PC-9 (cell line): ENCODE data around the gene DNAJB7. TPM values are rescaled to one million over a fixed set of nuclear protein-coding genes. Genes with fewer than 3 reads are reported as not detected.
A peak's percentile ranks its signal among the peaks of the same experiment; 100 is the strongest.

Experiments used
- BruUV-seq: library from RNA; stranded (reverse); fragments of 400-500 nt; replicated peaks from 2 replicates; lab custom pipeline; 2021; lab: Mats Ljungman, UMichigan
- CTCF ChIA-PET: fragments of 300-600 bp; sonication (Branson Sonifier 250); formaldehyde crosslinking; loops from one replicate; lab custom pipeline; 2022; ENCODE audit warnings: antibody characterized with exemption; lab: Charles Lee
- POLR2A ChIA-PET: fragments of 300-600 bp; sonication (Branson Sonifier 250); formaldehyde crosslinking; loops from one replicate; lab custom pipeline; 2022; ENCODE audit warnings: antibody characterized with exemption; ENCODE audit not compliant: unreplicated experiment; lab: Charles Lee
- DNase-seq, 2 experiments: peaks; one replicate each; pipeline versions ENCODE4 v3.0.0 to v3.0.0-alpha.2; 2015 to 2022; ENCODE audit warnings: mixed read lengths in 1 of 2
- H2AFZ ChIP-seq: fragments of 200-600 bp; sonication (generic); 2 replicates; pipeline ENCODE4 v1.8.1; 2017; ENCODE audit warnings: antibody characterized with exemption
- H3F3A ChIP-seq: fragments of 200-600 bp; sonication (generic); 2 replicates; pipeline ENCODE4 v1.8.1; 2017; ENCODE audit warnings: antibody characterized with exemption, mild to moderate bottlenecking, low read depth; ENCODE audit not compliant: insufficient read depth
- H3K27ac ChIP-seq: fragments of 200-600 bp; sonication (generic); 2 replicates; pipeline ENCODE4 v1.6.1; 2016; ENCODE audit warnings: mixed run types
- H3K27me3 ChIP-seq: fragments of 200-600 bp; sonication (generic); 2 replicates; pipeline ENCODE4 v1.6.1; 2016; ENCODE audit warnings: low read depth, mixed run types; ENCODE audit not compliant: insufficient read depth
- H3K36me3 ChIP-seq: fragments of 200-600 bp; sonication (generic); 2 replicates; pipeline ENCODE4 v1.6.1; 2016; ENCODE audit warnings: low read depth, mixed run types
- H3K4me1 ChIP-seq: fragments of 200-600 bp; sonication (generic); replicated peaks from 2 replicates; pipeline ENCODE4 v1.6.1; 2016; ENCODE audit warnings: mixed run types; ENCODE audit not compliant: insufficient read depth
- H3K4me2 ChIP-seq: fragments of 200-600 bp; sonication (generic); 2 replicates; pipeline ENCODE4 v1.6.1; 2017; ENCODE audit warnings: mixed run types
- H3K4me3 ChIP-seq: fragments of 200-600 bp; sonication (generic); 2 replicates; pipeline ENCODE4 v1.6.1; 2016; ENCODE audit warnings: mixed run types
- H3K79me2 ChIP-seq: fragments of 200-600 bp; sonication (generic); 2 replicates; pipeline ENCODE4 v1.6.1; 2017; ENCODE audit warnings: low read depth, mixed run types
- H3K9me2 ChIP-seq: fragments of 200-600 bp; sonication (generic); 2 replicates; pipeline ENCODE4 v1.8.1; 2017; ENCODE audit warnings: mild to moderate bottlenecking; ENCODE audit not compliant: insufficient read depth
- H3K9me3 ChIP-seq: fragments of 200-600 bp; sonication (generic); 2 replicates; pipeline ENCODE4 v1.8.1; 2016; ENCODE audit warnings: low read depth; ENCODE audit not compliant: insufficient read depth
- H4K20me1 ChIP-seq: fragments of 200-600 bp; sonication (generic); 2 replicates; pipeline ENCODE4 v1.8.1; 2017; ENCODE audit not compliant: insufficient read depth
- EZH2 ChIP-seq: fragments of 200-600 bp; sonication (generic); IDR thresholded peaks from 2 replicates; pipeline ENCODE4 v1.8.0; 2017; ENCODE audit warnings: antibody characterized with exemption, low read depth
- intact Hi-C: fragments of 100-400 bp; cut with micrococcal nuclease; formaldehyde crosslinking; loops from one replicate; pipeline ENCODE4 v1.10.0; 2022; ENCODE audit not compliant: unreplicated experiment
- microRNA-seq: library from miRNA; unstranded; fragments of <30 nt; microRNA quantifications from one replicate; pipeline ENCODE4 v1.2.0, GENCODE V29; 2021; ENCODE audit warnings: borderline number of aligned reads, borderline replicate concordance
- total RNA-seq: library from RNA; stranded (reverse); gene quantifications from 2 replicates; pipeline ENCODE4 v1.2.3, GENCODE V29; 2021
- TF ChIP-seq, protein P1 (sequence below): fragments of 200-600 bp; sonication (generic); conservative IDR thresholded peaks from 2 replicates; pipeline ENCODE4 v1.6.1; 2017; ENCODE audit warnings: mixed run types, antibody characterized with exemption, mild to moderate bottlenecking, moderate library complexity

DNAJB7 gene
- total RNA-seq, 1 experiment from 2014 or later = not detected

DNA sequence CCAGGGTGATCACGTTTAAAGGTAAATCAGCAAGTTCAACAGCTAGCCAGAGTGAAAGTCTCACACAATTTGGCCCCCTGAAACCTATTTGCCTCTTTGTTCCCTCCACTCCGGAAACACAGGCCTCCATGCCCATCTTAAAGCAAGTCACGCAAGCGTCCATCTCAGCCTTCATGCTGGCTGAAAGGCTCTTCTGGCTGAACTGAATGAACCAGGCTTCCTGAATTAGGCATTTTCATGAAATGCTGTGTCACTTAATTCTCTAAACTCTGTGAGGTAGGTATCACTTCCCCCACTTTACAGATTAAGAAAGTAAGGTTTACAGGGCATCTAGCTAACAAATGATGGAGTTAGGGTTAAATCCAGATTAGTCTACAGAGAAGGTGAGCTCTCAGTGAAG lies 44.2 kb downstream of the DNAJB7 start:
- H2AFZ ChIP-seq = no peak overlapping the region
- TF ChIP-seq, protein P1, sequence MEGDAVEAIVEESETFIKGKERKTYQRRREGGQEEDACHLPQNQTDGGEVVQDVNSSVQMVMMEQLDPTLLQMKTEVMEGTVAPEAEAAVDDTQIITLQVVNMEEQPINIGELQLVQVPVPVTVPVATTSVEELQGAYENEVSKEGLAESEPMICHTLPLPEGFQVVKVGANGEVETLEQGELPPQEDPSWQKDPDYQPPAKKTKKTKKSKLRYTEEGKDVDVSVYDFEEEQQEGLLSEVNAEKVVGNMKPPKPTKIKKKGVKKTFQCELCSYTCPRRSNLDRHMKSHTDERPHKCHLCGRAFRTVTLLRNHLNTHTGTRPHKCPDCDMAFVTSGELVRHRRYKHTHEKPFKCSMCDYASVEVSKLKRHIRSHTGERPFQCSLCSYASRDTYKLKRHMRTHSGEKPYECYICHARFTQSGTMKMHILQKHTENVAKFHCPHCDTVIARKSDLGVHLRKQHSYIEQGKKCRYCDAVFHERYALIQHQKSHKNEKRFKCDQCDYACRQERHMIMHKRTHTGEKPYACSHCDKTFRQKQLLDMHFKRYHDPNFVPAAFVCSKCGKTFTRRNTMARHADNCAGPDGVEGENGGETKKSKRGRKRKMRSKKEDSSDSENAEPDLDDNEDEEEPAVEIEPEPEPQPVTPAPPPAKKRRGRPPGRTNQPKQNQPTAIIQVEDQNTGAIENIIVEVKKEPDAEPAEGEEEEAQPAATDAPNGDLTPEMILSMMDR = no peak
- no peak for TF ChIP-seq EZH2
- H3K27ac ChIP-seq = no peak overlapping the region
- ChIA-PET CTCF (no interaction called here), POLR2A (no interaction called here)
- H3F3A ChIP-seq = peaks cover 24% of the 10 kb centered on the region
- peak overlapping the region; percentile 98; the same call in 1 of the 2 replicates for H3K4me3 ChIP-seq
- 0 out of 2 replicates have a peak, but pooled peaks cover 9% of the 10 kb centered on the region for H3K36me3 ChIP-seq
- no peak for DNase-seq
- no peaks in the 10 kb centered on the region for H3K27me3 ChIP-seq
- peak overlapping the region; percentile 73 for H3K4me2 ChIP-seq
- H3K9me3 ChIP-seq = no peaks in the 10 kb centered on the region
- H3K4me1 ChIP-seq = peaks cover 20% of the 10 kb centered on the region
- H3K9me2 ChIP-seq = no peaks in the 10 kb centered on the region
- BruUV-seq = no TSS peak
- H3K79me2 ChIP-seq = peaks cover 59% of the 10 kb centered on the region
- intact Hi-C loops = loop anchor here (2.0 kb wide), 1 partner anchor 135 kb away; no protein-coding TSS in a partner anchor
- H4K20me1 ChIP-seq = 0 out of 2 replicates have a peak, but pooled peaks cover 7% of the 10 kb centered on the region

DNA sequence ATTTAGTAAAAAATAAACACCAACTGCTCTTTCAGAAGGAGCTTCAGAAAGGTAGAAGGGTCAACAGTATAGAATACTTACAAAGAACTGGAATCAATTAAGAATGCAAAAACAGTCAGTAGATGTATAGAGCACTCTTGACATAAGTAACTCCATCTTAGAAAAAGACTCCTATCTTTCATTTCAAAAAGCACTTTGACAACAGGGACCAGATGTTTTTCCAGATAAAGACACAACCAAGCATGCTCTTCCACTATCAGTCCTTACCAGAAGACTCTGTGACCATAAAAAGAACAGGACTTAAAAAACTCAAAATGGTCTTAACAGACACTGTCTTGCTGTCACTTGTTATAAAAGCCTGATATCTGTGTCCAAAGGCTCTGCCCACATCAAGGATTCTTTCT lies 48.0 kb downstream of the DNAJB7 start:
- H3K4me2 ChIP-seq = no peak overlapping the region
- H3K36me3 ChIP-seq = 0 out of 2 replicates have a peak, but pooled peaks cover 9% of the 10 kb centered on the region
- H3K27ac ChIP-seq = no peak overlapping the region
- H4K20me1 ChIP-seq = peaks cover 10% of the 10 kb centered on the region; the same call in 1 of the 2 replicates
- no peaks in the 10 kb centered on the region for H3K27me3 ChIP-seq
- intact Hi-C loops = no loop called here
- H3K9me3 ChIP-seq = no peaks in the 10 kb centered on the region
- POLR2A ChIA-PET = no interaction called here
- DNase-seq = no peak
- no peak for TF ChIP-seq EZH2
- TF ChIP-seq, protein P1 = no peak
- H3K9me2 ChIP-seq = no peaks in the 10 kb centered on the region
- peaks cover 12% of the 10 kb centered on the region; the same call in 1 of the 2 replicates for H3F3A ChIP-seq
- peaks cover 13% of the 10 kb centered on the region for H3K4me1 ChIP-seq
- CTCF ChIA-PET = no interaction called here
- H3K4me3 ChIP-seq = no peak overlapping the region
- no peak overlapping the region for H2AFZ ChIP-seq
- BruUV-seq = no TSS peak
- peaks cover 89% of the 10 kb centered on the region for H3K79me2 ChIP-seq

Small RNA genes lying within 50 kb of the gene (microRNA-seq; reads per million reads assigned to microRNA genes)
- 2.0 reads per million for gene MIR4766

Other genes with a start within 250 kb of the DNAJB7 start
- gene MRTFA, start 225.4 kb downstream of the DNAJB7 start, total RNA-seq = 44.7 and 64.6 TPM in 2 replicates
- 0.24 and 0.28 TPM in 2 replicates for gene MCHR1, start 182.6 kb downstream of the DNAJB7 start, total RNA-seq
- 25.0 and 28.1 TPM in 2 replicates for gene SLC25A17, start 42.8 kb downstream of the DNAJB7 start, total RNA-seq
- gene ST13, start 5.5 kb downstream of the DNAJB7 start, total RNA-seq = 285 and 303 TPM in 2 replicates
- 34.3 and 42.7 TPM in 2 replicates for gene XPNPEP3, start 5.0 kb downstream of the DNAJB7 start, total RNA-seq
- gene RBX1, start 89.3 kb upstream of the DNAJB7 start, total RNA-seq = 52.9 and 53.3 TPM in 2 replicates
- 53.4 and 64.3 TPM in 2 replicates for gene EP300, start 230.5 kb upstream of the DNAJB7 start, total RNA-seq